ENCODE results near the gene XPOT. TPM values are rescaled to one million over a fixed set of nuclear protein-coding genes. Genes with fewer than 3 reads are reported as not detected.

XPOT gene
- total RNA-seq, 1 experiment from 2014 or later = 140 TPM

DNA sequence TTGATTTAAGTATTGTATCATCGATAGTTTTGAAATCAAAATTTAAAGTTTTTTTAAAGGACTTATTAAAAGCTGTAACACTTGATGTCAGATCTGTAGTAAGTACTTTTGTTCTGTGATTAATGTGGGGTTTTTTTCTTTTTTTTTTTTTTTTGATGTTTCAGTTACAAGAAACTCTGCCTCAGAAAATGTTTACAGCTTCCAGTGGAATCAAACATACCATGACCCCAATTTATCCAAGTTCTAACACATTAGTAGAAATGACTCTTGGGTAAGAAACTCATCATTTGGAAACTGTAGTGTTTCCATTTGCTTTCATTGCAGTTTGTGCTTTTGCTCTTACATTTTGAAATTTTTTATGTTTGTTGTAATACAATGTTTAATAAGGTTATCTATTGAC, 93.3 kb downstream of the XPOT start:
- TF ChIP-seq, protein P1, sequence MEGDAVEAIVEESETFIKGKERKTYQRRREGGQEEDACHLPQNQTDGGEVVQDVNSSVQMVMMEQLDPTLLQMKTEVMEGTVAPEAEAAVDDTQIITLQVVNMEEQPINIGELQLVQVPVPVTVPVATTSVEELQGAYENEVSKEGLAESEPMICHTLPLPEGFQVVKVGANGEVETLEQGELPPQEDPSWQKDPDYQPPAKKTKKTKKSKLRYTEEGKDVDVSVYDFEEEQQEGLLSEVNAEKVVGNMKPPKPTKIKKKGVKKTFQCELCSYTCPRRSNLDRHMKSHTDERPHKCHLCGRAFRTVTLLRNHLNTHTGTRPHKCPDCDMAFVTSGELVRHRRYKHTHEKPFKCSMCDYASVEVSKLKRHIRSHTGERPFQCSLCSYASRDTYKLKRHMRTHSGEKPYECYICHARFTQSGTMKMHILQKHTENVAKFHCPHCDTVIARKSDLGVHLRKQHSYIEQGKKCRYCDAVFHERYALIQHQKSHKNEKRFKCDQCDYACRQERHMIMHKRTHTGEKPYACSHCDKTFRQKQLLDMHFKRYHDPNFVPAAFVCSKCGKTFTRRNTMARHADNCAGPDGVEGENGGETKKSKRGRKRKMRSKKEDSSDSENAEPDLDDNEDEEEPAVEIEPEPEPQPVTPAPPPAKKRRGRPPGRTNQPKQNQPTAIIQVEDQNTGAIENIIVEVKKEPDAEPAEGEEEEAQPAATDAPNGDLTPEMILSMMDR (IDR thresholded peaks at IDR 0.05; ENCODE audit: unreplicated experiment) = no peak
- no peak for DNase-seq
- H3K36me3 Mint-ChIP-seq (ENCODE audit: insufficient read depth, unreplicated experiment) = peaks cover 50% of the 10 kb centered on the region
- no peak overlapping the region for H3K4me3 Mint-ChIP-seq (ENCODE audit: low read depth, unreplicated experiment)
- intact Hi-C loops (cut with micrococcal nuclease; ENCODE audit: unreplicated experiment) = no loop called here
- no peaks in the 10 kb centered on the region for H3K27me3 Mint-ChIP-seq (ENCODE audit: unreplicated experiment)
- no peaks in the 10 kb centered on the region for H3K4me1 Mint-ChIP-seq (ENCODE audit: low read depth, unreplicated experiment)
- CTCF ChIA-PET = no interaction called here
- H3K27ac Mint-ChIP-seq (ENCODE audit: unreplicated experiment) = no peak overlapping the region
- no peaks in the 10 kb centered on the region for H3K9me3 Mint-ChIP-seq (ENCODE audit: low read depth, unreplicated experiment)
- no TSS peak for BruUV-seq (replicated peaks)

DNA sequence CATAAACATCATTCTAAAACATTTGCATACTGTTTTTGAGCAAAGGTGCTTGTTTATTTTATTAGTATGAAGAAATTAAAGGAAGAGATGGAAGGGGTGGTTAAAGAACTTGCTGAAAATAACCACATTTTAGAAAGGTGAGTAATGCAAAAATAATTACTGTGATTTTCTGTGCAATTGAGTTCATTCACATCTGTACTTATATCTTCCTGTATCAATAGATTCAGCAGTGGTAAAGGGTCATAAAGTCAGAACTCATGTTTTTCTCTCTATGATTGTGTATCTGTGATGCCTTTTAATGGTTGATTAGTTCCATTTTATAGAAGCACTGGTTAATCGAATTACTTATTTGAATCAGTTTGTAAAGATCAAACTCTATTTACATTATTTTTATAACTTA, 93.7 kb downstream of the XPOT start:
- TF ChIP-seq, protein P1 (IDR thresholded peaks at IDR 0.05; ENCODE audit: unreplicated experiment) = no peak
- no peaks in the 10 kb centered on the region for H3K27me3 Mint-ChIP-seq (ENCODE audit: unreplicated experiment)
- no TSS peak for BruUV-seq (replicated peaks)
- CTCF ChIA-PET = no interaction called here
- no peak for DNase-seq
- no peaks in the 10 kb centered on the region for H3K9me3 Mint-ChIP-seq (ENCODE audit: low read depth, unreplicated experiment)
- no peak overlapping the region for H3K27ac Mint-ChIP-seq (ENCODE audit: unreplicated experiment)
- intact Hi-C loops (cut with micrococcal nuclease; ENCODE audit: unreplicated experiment) = no loop called here
- no peak overlapping the region for H3K4me3 Mint-ChIP-seq (ENCODE audit: low read depth, unreplicated experiment)
- H3K4me1 Mint-ChIP-seq (ENCODE audit: low read depth, unreplicated experiment) = no peaks in the 10 kb centered on the region
- H3K36me3 Mint-ChIP-seq (ENCODE audit: insufficient read depth, unreplicated experiment) = peaks cover 48% of the 10 kb centered on the region

GRCh38 chr12:64500394-64500793, 96.2 kb downstream of the XPOT start:
- H3K4me1 Mint-ChIP-seq (ENCODE audit: low read depth, unreplicated experiment) = no peaks in the 10 kb centered on the region
- H3K36me3 Mint-ChIP-seq (ENCODE audit: insufficient read depth, unreplicated experiment) = peaks cover 36% of the 10 kb centered on the region
- CTCF ChIA-PET = interaction anchor here (0.6 kb wide), 1 partner anchor 8 kb away, joined by 3 read pairs; no protein-coding TSS in a partner anchor

More at GRCh38 chr12:64500394-64500793, 96.2 kb downstream of the XPOT start:
- BruUV-seq (replicated peaks) = no TSS peak
- TF ChIP-seq, protein P1 (IDR thresholded peaks at IDR 0.05; ENCODE audit: unreplicated experiment) = no peak
- intact Hi-C loops (cut with micrococcal nuclease; ENCODE audit: unreplicated experiment) = no loop called here
- no peak for DNase-seq
- H3K4me3 Mint-ChIP-seq (ENCODE audit: low read depth, unreplicated experiment) = no peak overlapping the region
- no peaks in the 10 kb centered on the region for H3K9me3 Mint-ChIP-seq (ENCODE audit: low read depth, unreplicated experiment)
- H3K27ac Mint-ChIP-seq (ENCODE audit: unreplicated experiment) = no peak overlapping the region
- no peaks in the 10 kb centered on the region for H3K27me3 Mint-ChIP-seq (ENCODE audit: unreplicated experiment)

Other genes starting within 250 kb of the XPOT start
- 12.6 and 18.3 TPM in 2 replicates for gene KICS2, start 182.1 kb upstream of the XPOT start, total RNA-seq (2022)
- 3.8 and 4.7 TPM in 2 replicates for gene C12orf56, start 13.6 kb upstream of the XPOT start, total RNA-seq (2022)
- 40.4 and 42.9 TPM in 2 replicates for gene TBK1, start 47.7 kb downstream of the XPOT start, total RNA-seq (2022)
- gene RASSF3, start 206.1 kb downstream of the XPOT start, total RNA-seq (2022) = 162 and 179 TPM in 2 replicates

Data from Calu3 (cell line).